Epithelial cell of esophagus (primary cell): ENCODE data around the gene MITF.

Experiments used
- DNase-seq: peaks from one replicate; pipeline ENCODE4 v3.0.0; 2010; ENCODE audit warnings: low read depth
- H3K4me3 ChIP-seq: 2 replicates; pipeline ENCODE4 v1.5.1; 2011; ENCODE audit warnings: mild to moderate bottlenecking, low read length, control low read depth
- CTCF ChIP-seq: IDR thresholded peaks from 2 replicates; pipeline ENCODE4 v1.5.1; 2011; ENCODE audit warnings: low read depth, mild to moderate bottlenecking, low read length, control low read depth, inconsistent platforms; ENCODE audit not compliant: insufficient read depth; ENCODE audit errors: missing control alignments

The MITF gene

GRCh38 chr3:69815970-69816369, 76.7 kb downstream of the MITF start:
- no peak for TF ChIP-seq CTCF
- peak; percentile 3 for DNase-seq
- no peak overlapping the region for H3K4me3 ChIP-seq

GRCh38 chr3:69817988-69818387, 78.7 kb downstream of the MITF start:
- TF ChIP-seq CTCF, result no peak
- no peak overlapping the region for H3K4me3 ChIP-seq
- DNase-seq, result no peak

GRCh38 chr3:69819282-69819681, 80.0 kb downstream of the MITF start:
- no peak overlapping the region for H3K4me3 ChIP-seq
- TF ChIP-seq CTCF, result no peak
- peak; percentile 26 for DNase-seq

GRCh38 chr3:69821133-69821532, 81.9 kb downstream of the MITF start:
- H3K4me3 ChIP-seq, result no peak overlapping the region
- no peak for TF ChIP-seq CTCF
- DNase-seq, result no peak

GRCh38 chr3:69823743-69824142, 84.5 kb downstream of the MITF start:
- no peak for TF ChIP-seq CTCF
- H3K4me3 ChIP-seq, result no peak overlapping the region
- no peak for DNase-seq

GRCh38 chr3:69825446-69825845, 86.2 kb downstream of the MITF start:
- DNase-seq, result no peak
- no peak for TF ChIP-seq CTCF

GRCh38 chr3:69827127-69827526, 87.9 kb downstream of the MITF start:
- no peak for DNase-seq
- TF ChIP-seq CTCF, result no peak

More at GRCh38 chr3:69825446-69825845, 86.2 kb downstream of the MITF start:
- H3K4me3 ChIP-seq, result no peak overlapping the region

More at GRCh38 chr3:69827127-69827526, 87.9 kb downstream of the MITF start:
- no peak overlapping the region for H3K4me3 ChIP-seq
